Gastroesophageal sphincter (tissue), 4 donors: ENCODE data around the gene SSUH2. TPM values are rescaled to one million over a fixed set of nuclear protein-coding genes. Genes with fewer than 3 reads are reported as not detected.

Source experiments
- ATAC-seq: fragments of 150-250 bp; one replicate; pipeline ENCODE4 v1.9.1; 2016; ENCODE audit warnings: mild to moderate bottlenecking, moderate library complexity
- H3K27ac ChIP-seq, 4 donors: fragments of 200-600 bp; sonication (generic) in 3 of 4; 1 replicate in 3 of 4; 2 replicates in 1 of 4; pipeline ENCODE4 v1.5.1; 2016 to 2019
- H3K27me3 ChIP-seq: fragments of 200-600 bp; sonication (generic); one replicate; pipeline ENCODE4 v1.5.1; 2019
- H3K36me3 ChIP-seq, 2 donors: fragments of 200-600 bp; sonication (generic); one replicate each; pipeline ENCODE4 v1.5.1; 2019; ENCODE audit warnings: control low read depth in 1 of 2
- H3K4me1 ChIP-seq, 3 donors: fragments of 200-600 bp; sonication (generic); 1 replicate in 2 of 3; 2 replicates in 1 of 3; pipeline ENCODE4 v1.5.1; 2016 to 2019; ENCODE audit warnings: control low read depth in 2 of 3
- H3K4me3 ChIP-seq, 2 donors: fragments of 200-600 bp; sonication (generic); one replicate each; pipeline ENCODE4 v1.5.1; 2019; ENCODE audit warnings: mild to moderate bottlenecking in 1 of 2, moderate library complexity in 1 of 2
- H3K9me3 ChIP-seq, 3 donors: fragments of 200-600 bp; sonication (generic); one replicate each; pipeline ENCODE4 v1.5.1; 2017 to 2019; ENCODE audit warnings: control low read depth in 2 of 3
- CTCF ChIP-seq, 4 experiments: fragments of 200-600 bp in 2 of 4; fragments of 450-650 bp in 2 of 4; sonication (generic) in 1 of 4; IDR thresholded peaks; one replicate each; pipeline ENCODE4 v1.5.1; 2017 to 2019; ENCODE audit warnings: antibody characterized with exemption in 4 of 4, mild to moderate bottlenecking in 2 of 4, moderate library complexity in 2 of 4
- EP300 ChIP-seq: sonication (generic); formaldehyde crosslinking; IDR thresholded peaks from one replicate; pipeline ENCODE4 v1.6.1; 2017; ENCODE audit warnings: antibody characterized with exemption, mild to moderate bottlenecking
- POLR2A ChIP-seq, 2 donors: fragments of 450-650 bp; IDR thresholded peaks; one replicate each; pipeline ENCODE4 v1.6.1; 2017; ENCODE audit warnings: antibody characterized with exemption in 2 of 2, mild to moderate bottlenecking in 2 of 2, moderate library complexity in 1 of 2
- POLR2AphosphoS5 ChIP-seq: sonication (generic); formaldehyde crosslinking; IDR thresholded peaks from one replicate; pipeline ENCODE4 v1.6.1; 2017; ENCODE audit warnings: antibody characterized with exemption
- WGBS, 2 donors: methylation state at CpG; one replicate each; pipeline ENCODE4 v1.1.5; 2018; ENCODE audit warnings: low coverage in 1 of 2; 5-methylcytosine and 5-hydroxymethylcytosine counted together
- total RNA-seq, 4 donors: library from RNA; depleted of rRNA; stranded (reverse); fragments of >200 nt; gene quantifications; one replicate each; pipeline ENCODE4 v1.1.0, GENCODE V29; 2016

SSUH2 gene
- total RNA-seq, 4 donors from 2014 or later = 0.27 to 3.8 TPM; not detected in 2

- H3K27me3 ChIP-seq = no peaks in the 10 kb centered on the region
- H3K4me3 ChIP-seq = no peak overlapping the region
- ATAC-seq = no peak
- no peak overlapping the region for H3K27ac ChIP-seq
- TF ChIP-seq POLR2A (IDR thresholded peaks at IDR 0.05) (no peak), EP300 (no peak), CTCF (IDR thresholded peaks at IDR 0.05) (no peak), POLR2AphosphoS5 (no peak)
- WGBS, 2 donors = 100% methylated on average over 1 of the region's 3 CpGs; no CpG with 5 or more reads in 1 of the 2 donors
- no peaks in the 10 kb centered on the region for H3K9me3 ChIP-seq
- peaks cover 0 to 12% (median 5%) of the 10 kb centered on the region in 3 donors for H3K4me1 ChIP-seq
- H3K36me3 ChIP-seq = no peaks in the 10 kb centered on the region
Observed at GRCh38 chr3:8625991-8626390, 18.6 kb downstream of the SSUH2 start.

GRCh38 chr3:8624612-8625011 lies 20.0 kb downstream of the SSUH2 start:
- Histone ChIP-seq H3K36me3 (no peaks in the 10 kb centered on the region), H3K4me1 (peaks cover 0 to 12% (median 5%) of the 10 kb centered on the region in 3 donors), H3K27ac (no peak overlapping the region), H3K4me3 (no peak overlapping the region), H3K27me3 (no peaks in the 10 kb centered on the region), H3K9me3 (no peaks in the 10 kb centered on the region)
- ATAC-seq = no peak
- TF ChIP-seq POLR2A (IDR thresholded peaks at IDR 0.05) = no peak
- no peak for TF ChIP-seq POLR2AphosphoS5
- TF ChIP-seq CTCF (IDR thresholded peaks at IDR 0.05) = no peak
- 100% methylated on average over 2 to 4 of the region's 7 CpGs for WGBS, 2 donors

GRCh38 chr3:8623741-8624140 lies 20.9 kb downstream of the SSUH2 start:
- 60% methylated on average over 2 of the region's 14 CpGs; no CpG with 5 or more reads in 1 of the 2 donors for WGBS, 2 donors
- H3K27ac ChIP-seq = no peak overlapping the region
- H3K36me3 ChIP-seq = no peaks in the 10 kb centered on the region
- ATAC-seq = no peak
- TF ChIP-seq EP300 = no peak
- TF ChIP-seq CTCF (IDR thresholded peaks at IDR 0.05) = no peak
- no peak for TF ChIP-seq POLR2AphosphoS5
- no peak for TF ChIP-seq POLR2A (IDR thresholded peaks at IDR 0.05)
- H3K27me3 ChIP-seq = no peaks in the 10 kb centered on the region
- peaks cover 0 to 12% (median 5%) of the 10 kb centered on the region in 3 donors for H3K4me1 ChIP-seq
- no peak overlapping the region for H3K4me3 ChIP-seq
- no peaks in the 10 kb centered on the region for H3K9me3 ChIP-seq

- Histone ChIP-seq H3K4me3 (no peak overlapping the region), H3K27ac (no peak overlapping the region), H3K27me3 (no peaks in the 10 kb centered on the region), H3K36me3 (no peaks in the 10 kb centered on the region), H3K9me3 (no peaks in the 10 kb centered on the region), H3K4me1 (peaks cover 0 to 12% (median 5%) of the 10 kb centered on the region in 3 donors)
- 9 to 32% methylated on average over 7 of the region's 24 CpGs for WGBS, 2 donors
- peak; percentile 68 for ATAC-seq
- no peak for TF ChIP-seq EP300
- peak in 3 of 4 experiments; percentile 81 to 97 (median 85) for TF ChIP-seq CTCF (IDR thresholded peaks at IDR 0.05)
Observed at GRCh38 chr3:8622873-8623691, 21.5 kb downstream of the SSUH2 start.

GRCh38 chr3:8621872-8622271 lies 22.7 kb downstream of the SSUH2 start:
- Histone ChIP-seq H3K4me3 (no peak overlapping the region), H3K36me3 (no peaks in the 10 kb centered on the region), H3K4me1 (peaks cover 0 to 12% (median 5%) of the 10 kb centered on the region in 3 donors), H3K9me3 (no peaks in the 10 kb centered on the region), H3K27me3 (no peaks in the 10 kb centered on the region), H3K27ac (no peak overlapping the region)
- no peak for ATAC-seq
- 54 to 63% methylated on average over 3 of the region's 4 CpGs for WGBS, 2 donors
- no peak for TF ChIP-seq CTCF (IDR thresholded peaks at IDR 0.05)
- TF ChIP-seq POLR2AphosphoS5 = no peak
- no peak for TF ChIP-seq EP300
- TF ChIP-seq POLR2A (IDR thresholded peaks at IDR 0.05) = no peak
